ENCODE data around the gene HMCN2.

- no peak for TF ChIP-seq EZH2 (IDR thresholded peaks at IDR 0.05; ENCODE audit: borderline replicate concordance)
- TF ChIP-seq CTCF (IDR thresholded peaks at IDR 0.05; ENCODE audit: poor library complexity) = no peak
- TF ChIP-seq EZH2phosphoT487 (IDR thresholded peaks at IDR 0.05; ENCODE audit: low read depth, severe bottlenecking, unreplicated experiment) = no peak
Observed at GRCh38 chr9:130276121-130276520, 10.6 kb downstream of the HMCN2 start.

All from hepatocyte (in vitro differentiated cells).